T1000 (cell line): ENCODE results near the gene USP36.
"Not testable (repeated sequence)": the region's sequence is repeated elsewhere in the genome, so short reads cannot be mapped to it uniquely, and the experiment has no call there.

Source experiments
- DNase-seq: peaks from one replicate; lab custom pipeline; 2025; ENCODE audit warnings: mixed read lengths; lab: John Stamatoyannopoulos, UW

Gene USP36

DNA sequence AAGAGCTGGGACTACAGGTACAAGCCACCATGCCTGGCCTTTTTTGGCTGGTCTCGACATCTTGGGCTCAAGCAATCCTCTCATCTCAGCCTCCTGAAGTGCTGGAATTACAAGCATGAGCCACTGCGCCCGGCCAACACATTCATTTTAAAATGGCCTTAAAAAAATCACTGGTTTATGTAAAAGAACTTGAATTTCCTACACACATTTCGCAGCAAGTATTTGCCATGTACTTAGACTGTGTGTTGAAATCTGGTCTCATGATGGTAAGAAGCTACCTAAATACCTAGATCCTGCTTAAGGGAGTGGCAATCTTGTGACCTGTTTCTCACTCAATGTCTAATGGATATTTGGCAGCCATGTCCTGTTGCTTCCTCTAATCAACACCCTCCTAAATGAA lies 50.1 kb downstream of the USP36 start:
- DNase-seq = no peak

DNA sequence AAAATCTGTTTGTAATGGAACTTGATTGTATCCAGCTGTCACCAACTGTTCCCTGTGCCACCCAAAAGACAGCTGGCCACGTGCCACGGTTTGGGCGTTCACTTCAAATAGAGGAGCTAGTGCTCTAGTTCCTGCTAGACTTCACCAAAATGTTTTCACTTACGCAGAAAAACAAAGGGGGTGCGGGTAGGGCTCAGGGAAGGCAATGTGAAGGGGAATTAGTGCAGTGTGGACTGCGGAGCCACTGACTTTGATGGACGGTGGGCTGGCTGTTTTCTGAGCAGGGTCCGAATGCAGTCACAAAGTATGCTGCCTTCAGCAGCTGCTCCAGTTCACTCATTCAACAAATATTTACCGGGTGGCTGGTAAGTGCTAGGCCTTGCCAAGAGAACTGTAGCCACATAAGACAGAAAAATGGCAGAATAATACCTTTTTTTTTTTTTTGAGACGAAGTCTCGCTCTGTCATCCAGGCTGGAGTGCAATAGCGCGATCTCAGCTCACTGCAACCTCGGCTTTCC lies 50.9 kb downstream of the USP36 start:
- DNase-seq = no peak

DNA sequence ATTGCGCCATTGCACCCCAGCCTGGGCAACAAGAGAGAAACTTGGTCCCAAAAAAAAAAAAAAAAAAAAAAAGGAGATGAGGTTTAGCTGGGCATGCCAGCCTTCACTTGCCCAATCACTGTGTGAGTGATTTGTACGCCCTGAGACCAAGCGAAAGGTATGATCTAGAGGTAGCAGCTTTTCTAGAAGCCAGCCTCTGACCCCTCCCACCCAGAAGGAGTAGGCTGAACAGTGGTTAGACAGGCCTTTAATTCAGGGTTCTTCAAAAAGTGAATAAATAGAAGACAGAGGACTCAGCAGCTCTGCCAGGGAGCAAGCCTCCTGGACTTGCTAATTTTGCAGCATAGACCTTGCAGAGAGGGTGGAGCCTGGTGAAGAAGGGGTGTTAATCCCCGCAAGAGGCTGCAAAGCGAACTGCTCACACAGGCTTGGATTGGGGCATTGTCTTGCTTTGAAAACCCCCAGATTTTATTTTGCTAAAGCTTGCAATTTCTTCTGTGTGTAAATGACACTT lies 51.4 kb downstream of the USP36 start:
- no peak for DNase-seq

DNA sequence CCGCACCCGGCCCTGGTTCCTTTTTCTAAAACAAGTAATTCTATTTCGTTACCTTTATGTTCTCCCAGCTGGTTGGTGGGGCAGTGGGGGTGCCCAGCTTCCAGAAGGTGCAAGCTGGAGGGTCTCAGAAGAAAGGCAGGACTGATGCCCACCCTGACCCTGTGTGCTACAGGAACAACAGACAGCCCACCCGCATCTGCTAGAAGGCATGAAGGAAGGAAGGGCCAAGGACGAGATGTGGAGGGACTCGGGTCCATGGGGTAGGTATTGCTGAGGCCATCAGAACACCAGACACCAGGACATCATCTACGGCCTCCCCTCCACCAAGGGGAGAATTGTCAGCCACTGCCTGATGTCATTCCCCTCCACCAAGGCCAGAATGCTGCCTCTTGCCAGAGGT lies 52.2 kb downstream of the USP36 start:
- no peak for DNase-seq

DNA sequence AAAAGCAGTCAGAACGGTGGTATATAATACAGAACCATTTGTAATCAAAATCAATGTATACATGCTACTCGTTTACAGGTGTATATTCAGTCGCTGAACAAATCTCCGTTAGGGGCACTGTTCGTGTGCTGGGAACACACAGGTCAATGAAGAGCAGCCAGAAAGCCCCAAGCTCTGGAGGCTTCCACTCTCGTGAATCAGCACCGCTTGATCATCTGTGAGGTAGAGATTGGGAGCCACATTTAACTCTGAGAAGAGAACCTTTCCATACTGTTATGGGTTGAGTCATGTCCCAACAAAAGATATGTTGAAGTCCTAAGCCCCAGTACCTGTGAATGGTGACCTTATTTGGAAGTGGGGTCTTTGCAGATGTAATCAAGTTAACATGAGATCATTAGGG lies 53.2 kb downstream of the USP36 start:
- DNase-seq = no peak

DNA sequence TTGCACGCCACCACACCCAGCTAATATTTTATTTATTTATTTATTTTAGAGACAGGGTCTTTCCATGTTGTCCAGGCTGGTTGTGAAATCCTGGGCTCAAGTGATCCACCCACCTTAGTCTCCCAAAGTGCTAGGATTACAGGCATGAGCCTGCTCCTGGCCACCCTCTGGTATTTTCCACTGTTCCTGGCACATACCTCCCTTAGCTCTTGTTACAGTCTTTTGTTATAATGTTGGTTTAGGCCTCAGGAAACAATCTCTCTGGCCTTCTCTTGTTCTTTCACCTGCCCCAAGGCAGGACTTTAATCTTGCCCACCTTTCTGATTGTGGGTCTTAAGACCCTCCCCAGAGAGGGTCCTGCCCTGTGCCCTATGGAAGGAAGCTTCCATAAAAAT lies 55.0 kb downstream of the USP36 start:
- no peak for DNase-seq

DNA sequence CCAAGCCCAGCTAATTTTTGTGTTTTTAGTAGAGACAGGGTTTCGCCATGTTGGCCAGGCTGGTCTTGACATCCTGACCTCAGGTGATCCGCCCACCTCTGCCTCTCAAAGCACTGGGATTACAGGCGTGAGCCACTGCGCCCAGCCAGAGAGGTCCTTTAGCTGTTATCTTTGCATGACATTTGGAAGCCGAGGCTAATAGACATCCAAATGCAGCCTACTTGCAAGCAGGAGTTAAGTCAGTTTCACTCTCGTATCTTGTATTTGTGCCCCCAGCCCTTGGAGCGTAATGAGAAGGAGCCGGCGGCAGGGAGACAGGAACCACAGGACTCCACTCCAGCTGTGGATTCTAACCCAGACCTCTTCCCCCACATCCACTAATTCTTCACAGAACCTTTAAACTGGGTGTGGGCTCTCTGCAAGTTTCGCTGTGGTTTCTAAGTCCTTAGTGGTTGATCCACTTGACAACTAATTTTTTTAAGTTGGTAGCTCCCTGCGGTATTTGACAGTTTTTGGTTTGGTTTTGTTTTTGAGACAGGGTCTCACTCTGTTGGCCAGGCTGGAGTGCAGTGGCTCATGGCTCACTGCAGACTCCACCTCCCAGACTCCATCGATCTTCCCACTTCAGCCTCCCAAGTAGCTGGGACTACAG lies 55.5 kb downstream of the USP36 start:
- DNase-seq = no peak

DNA sequence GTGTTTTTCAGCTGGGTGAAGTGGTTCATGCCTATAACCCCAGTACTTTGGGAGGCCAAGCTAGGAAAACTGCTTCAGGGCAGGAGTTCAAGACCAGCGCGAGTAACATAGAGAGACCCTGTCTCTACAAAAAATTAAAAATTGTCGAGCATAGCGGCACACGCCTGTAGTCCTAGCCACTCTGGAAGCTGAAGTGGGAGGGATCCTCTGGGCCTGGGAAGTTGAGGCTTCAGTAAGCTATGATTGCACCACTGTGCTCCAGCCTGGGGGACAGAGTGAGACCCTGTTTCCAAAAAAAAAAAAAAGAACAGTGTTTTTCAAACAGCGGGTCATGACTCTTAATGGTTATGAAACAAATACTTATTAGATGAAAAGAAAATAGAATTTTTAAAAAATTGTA lies 56.3 kb downstream of the USP36 start:
- no peak for DNase-seq

DNA sequence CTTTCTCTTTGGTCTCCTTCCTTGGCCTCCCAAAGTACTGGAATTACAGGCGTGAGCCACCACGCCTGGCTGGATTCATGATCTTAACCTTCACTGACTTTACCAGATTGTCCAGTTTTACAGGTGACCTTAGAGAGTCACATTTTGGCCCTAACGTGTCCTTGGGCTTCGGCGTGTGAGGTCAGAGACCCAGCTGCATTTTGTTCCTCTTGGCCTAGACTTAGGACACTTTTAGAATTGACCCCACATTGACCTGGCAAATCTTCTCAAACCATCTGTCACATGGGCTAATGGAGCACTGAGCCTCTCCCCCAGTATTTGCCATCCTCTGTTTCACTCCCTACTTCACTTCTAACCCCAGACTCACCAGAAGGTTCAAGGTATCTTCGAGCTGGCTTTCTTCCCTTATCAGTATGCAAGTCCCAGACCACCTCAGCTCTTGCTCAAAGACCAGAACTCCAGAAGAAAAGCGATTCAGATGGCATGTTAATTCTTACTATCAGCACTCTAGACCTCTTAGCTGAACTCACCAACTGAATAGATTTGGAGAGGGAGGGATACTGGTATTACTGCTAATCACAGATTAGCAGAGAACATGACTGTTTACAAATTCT lies 56.8 kb downstream of the USP36 start:
- DNase-seq = no peak

DNA sequence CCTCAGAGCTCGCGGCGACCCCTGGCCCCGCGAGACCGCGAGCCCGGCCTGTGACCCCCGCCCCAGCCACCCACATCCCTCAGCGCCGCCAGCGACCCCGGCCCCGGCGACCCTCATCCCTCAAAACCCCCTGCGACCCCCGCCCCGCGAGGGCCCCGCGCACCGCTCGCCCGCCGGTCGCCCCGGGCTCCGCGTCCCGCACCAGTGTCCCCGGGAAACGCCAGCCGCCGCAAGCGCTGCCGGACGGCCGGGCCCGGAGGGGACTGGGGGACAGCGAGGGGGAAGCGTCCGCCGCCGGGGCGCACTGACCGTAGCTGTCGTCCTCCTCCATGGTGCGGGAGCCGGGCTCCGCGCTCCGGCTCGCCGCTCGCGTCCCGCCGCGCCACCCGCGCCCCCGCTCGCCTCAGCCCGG lies 58.7 kb downstream of the USP36 start, which contains the start of gene CYTH1:
Gene CYTH1 (minus strand): TSS at position 381 of the 412 bp plus-strand sequence. CDS start 50 bp downstream, at position 331.
- DNase-seq = no peak

DNA sequence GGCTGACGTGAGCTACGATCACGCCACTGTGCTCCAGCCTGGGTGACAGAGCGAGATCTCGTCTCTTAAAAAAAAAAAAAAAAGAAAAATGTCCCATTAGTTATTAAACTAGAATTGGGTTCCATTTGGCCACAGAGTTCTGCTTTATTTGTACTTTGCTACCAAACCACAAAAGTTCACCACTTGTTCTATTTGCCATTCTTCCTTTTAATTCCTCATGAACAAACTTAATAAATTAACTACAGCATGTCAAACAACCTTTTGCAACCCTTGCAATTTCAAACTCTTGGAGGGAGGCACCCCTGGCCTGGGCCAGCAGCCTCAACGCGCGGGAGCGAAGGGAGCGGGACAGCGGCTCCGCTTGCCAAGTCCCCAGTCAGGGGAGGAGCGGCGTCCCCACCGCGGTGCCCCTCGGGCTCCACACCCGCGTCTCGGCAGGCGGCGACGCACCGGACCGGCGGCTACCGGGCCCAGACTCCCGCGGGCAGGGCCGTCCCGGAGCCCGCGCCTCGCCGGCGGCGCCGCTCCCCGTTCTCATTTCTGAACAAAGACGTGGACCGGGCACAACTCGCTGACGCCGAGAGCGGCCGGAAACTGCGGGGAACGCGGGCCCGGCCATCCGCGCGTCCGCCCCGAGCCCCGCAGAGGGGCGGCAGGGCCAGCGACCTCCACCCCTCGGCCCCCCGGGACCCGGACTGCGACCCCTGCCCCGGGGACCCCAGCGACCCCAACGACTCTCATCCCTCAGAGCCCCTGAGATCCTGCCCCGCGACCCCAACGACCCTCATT lies 59.3 kb downstream of the USP36 start:
- DNase-seq = no peak

DNA sequence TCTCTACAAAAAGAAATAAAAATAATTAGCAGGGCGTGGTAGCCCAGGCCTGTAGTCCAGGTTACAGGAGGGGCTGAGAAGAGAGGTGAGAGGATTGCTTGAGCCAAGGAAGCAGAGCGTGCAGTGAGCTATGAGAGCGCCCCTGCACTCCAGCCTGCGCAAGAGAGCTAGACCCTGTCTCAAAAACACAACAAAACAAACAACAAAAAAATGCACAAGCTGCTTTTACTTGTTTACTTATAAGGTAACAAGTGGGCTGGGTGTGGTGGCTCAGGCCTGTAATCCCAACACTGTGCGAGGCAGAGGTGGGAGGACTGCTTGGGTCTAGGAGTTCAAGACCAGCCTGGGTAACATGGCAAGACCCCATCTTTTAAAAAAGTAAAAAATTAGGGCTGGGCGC lies 60.3 kb downstream of the USP36 start:
- no peak for DNase-seq

DNA sequence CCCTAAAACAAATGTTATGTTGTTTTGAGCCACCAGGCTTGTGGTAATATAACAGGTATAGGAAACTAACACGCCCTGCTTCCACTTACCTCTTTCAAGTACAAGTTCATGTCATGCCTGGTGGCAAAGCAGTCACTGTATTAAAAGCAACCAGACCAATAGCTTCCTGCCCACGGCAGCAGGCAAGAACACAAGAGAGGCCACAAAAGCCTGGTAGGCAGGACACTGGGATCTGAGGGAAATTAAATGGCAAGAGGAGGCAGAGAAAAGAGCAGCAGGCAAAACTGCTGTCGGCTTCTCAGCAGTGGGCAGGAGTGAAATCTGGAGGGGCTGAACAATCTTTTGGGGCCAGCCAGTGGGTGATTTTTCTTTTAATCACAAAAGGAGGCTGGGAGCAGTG lies 60.8 kb downstream of the USP36 start:
- DNase-seq = no peak

DNA sequence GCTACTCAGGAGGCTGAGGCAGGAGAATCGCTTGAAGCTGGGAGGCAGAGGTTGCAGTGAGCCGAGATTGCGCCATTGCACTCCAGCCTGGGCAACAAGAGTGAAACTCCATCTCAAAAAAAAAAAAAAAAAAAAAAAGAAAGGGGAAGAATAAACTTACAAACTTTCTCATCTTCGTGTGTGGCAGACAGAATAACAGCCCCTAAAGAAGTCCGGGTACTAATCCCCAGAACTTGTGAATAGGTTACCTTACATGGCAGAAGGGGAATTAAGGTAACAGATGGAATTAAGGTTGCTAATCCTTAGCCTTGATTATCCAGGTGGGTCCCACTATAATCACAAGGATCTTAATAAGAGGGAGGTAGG lies 61.3 kb downstream of the USP36 start:
- DNase-seq = not testable (repeated sequence)

DNA sequence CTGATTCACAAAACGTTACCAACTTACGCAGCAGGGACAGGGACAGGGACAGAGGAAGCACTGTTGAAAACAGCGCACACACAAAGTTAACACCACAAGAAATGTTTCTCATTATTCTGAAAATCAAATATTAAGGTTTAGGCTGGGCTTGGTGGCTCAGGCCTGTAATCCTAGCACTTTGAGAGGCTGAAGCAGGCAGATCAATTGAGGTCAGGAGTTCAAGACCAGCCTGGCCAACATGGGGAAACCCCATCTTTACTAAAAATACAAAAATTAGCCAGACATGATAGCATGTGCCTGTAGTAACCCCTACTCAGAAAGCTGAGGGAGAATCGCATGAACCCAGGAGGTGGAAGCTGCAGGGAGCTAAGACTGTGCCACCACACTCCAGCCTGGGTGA lies 62.7 kb downstream of the USP36 start:
- DNase-seq = no peak

DNA sequence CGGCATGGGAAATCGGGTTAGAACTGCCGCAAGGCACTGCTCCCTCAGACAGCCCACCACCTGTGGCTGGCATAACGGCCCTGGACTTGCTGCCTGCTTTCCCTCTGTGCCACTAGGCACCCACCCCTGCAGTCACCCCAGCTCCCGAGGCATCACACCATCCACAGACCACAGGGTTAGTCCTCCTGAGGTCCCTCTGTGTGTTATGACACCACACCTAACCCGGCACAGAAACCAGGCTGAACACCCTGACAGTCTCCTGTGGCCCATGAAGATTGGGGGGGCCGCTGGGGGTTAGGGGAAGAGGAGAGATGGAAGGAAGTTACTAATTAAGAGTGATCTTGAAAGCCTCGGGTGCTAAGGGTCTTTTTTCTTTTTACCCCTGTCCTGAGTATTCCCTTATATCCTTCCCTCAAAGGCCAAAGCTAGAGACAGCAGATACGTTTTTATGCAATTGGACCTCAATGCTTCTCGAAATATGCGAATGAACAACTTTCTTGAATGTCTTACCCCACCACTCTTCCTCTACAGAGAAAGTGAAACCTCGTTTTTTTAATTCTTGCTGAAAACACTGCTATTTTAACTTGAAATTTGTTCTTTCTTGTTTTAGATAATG lies 65.5 kb downstream of the USP36 start:
- DNase-seq = no peak

DNA sequence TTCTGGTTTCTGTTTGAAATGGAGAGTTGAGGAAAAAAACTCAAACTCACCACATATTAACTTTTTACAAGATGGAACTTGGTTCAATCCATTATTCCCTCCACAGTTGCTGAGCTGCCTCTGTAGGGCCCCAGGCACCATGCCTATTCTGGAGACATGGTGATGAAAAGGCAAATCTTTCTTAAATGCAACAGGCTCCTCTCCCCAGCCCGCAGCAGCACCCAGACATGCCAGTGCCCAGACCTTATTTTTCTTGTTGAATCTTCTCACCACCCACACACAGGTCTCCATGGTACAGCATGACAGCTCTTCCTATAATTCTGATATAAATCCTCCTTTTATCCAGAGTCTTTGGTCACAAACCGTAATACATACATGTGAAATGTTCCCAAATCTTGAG lies 66.2 kb downstream of the USP36 start:
- DNase-seq = no peak

DNA sequence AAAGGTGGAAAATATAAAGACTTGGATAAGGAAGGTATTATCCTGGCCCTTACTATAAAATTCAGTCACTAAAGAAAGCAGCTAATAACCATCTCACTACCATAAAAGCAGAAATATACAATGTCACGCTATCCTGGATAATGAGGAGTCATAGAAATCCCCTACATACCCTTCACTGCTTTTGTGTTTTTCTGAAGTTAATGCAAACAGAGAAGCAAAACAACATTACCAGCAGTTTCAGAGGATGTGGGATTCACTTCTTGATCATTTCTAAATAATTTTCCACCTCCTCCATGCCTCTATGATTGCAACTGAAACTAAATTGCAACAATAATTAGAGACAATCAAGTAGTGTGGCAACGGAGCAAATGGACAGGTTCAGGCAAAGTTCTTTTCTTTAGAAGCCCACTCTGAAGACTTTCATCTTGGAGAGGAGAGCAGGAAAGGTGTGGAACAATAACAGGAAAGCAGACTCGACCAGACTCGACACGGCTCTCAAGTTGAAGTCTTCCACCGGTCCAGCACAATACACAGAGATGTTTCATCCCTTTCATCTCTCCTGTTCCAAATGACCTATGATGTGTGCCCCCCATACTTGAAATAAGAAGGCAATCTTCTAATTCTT lies 68.7 kb downstream of the USP36 start:
- DNase-seq = no peak

DNA sequence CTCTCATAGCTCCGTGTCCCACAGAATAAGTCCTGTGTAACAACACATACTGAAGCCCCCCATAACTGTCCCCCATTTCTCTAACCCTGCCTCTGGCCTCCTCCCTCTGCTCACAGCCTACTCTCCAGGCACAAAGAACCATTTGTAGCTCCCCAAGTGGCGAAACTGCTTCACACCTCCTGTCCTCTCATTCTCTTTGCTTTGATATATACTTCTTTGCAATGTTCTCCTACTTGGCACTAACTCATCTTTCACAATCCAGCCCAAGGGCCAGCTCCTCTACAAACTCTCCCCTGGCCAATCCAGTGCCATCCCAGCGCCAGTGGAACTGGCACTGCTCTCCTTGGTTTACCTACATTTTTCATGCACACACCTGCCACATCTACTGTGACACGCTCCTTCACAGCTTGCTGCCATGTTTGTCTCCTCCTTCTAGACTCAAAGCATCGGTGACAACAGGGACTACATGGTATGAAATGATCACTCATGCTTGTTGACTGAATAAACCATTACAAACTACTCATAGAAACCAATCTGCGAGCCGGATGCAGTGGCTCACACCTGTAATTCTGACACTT lies 71.3 kb downstream of the USP36 start:
- no peak for DNase-seq

DNA sequence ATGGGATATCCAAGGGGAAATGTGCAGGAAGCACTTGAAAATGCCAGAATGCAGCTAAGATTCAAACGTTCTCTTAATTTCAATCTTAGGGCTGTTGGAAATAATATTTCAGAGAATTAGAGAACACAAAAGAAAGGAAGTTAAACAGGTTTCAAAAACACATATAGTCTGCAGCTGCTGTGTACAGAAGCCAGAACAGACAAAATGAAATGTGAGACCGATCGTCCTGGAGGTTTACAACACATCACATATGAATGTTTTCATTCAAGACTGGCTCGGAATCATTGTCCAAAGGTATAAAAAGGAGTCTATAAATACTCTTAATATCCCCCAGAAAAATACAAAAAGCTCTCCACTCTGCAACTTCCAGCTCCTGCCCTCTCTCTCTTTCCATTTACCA lies 72.8 kb downstream of the USP36 start:
- no peak for DNase-seq

DNA sequence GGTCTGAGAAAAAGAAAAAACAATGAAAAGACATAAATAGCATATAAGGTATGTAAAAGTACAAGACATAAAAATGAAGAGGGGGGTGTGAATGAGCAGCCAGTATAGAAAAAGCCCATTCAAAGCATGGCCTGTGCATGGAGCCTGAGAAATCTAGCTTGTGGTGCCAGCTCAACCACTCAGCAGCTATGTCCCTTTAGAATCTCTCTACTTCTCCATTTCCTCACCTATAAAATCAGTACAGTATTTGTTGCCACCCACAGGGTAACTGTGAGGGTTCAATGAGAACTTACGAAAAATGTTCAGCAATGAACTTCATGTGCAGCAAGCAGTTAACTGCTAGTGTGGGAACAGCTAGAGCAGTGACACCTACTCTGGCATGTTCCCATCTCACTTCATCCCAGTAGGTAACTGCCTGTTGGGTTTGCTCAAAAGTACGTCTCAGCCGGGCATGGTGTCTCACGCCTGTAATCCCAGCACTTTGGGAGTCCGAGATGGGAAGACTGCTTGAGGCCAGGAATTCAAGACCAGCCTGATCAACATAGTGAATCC lies 73.8 kb downstream of the USP36 start:
- no peak for DNase-seq
